ENCODE data around the gene ASPG. TPM values are rescaled to one million over a fixed set of nuclear protein-coding genes. Genes with fewer than 3 reads are reported as not detected.

Gene ASPG
- total RNA-seq, 1 donor from 2014 or later: 44.1 TPM

DNA sequence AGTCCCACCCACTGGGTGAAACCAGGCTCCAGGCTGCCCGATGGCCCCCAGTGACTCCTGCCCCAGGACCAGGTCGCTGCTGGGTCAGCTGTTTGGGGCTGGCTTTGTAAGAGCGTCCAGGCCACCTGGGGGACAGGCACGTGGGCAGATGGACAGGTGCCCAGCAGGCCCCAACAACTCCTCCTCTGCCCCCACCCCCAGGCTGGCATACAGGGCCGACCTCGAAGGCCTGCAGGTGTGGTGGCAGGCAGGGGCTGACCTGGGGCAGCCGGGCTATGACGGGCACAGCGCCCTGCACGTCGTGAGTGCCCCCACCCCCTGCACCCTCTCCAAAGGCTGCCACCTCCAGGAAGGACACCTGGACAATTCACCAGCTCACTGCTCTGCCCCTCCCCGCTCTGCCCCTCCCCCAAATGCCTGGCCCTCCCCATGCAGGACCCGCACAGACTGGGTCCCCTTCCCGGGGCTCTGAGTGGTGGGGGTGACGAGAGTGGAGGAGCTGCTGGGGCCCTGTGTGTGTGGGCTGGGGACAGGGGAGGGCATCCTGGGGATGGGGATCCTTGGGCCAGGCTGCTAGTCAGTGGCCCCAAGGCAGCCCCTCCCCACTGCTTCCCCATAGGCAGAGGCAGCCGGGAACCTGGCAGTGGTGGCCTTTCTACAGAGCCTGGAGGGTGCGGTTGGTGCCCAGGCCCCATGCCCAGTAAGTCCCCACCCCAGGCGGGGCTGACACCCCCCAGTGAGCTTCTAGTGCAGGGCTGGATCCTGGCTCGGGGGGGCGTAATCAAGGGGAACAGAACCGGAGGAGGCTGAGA lies 26.0 kb downstream of the ASPG start:
- intact Hi-C loops (cut with DNase I): no loop called here
- peak; percentile 21 for DNase-seq
- ATAC-seq (ENCODE audit: poor library complexity): no peak

DNA sequence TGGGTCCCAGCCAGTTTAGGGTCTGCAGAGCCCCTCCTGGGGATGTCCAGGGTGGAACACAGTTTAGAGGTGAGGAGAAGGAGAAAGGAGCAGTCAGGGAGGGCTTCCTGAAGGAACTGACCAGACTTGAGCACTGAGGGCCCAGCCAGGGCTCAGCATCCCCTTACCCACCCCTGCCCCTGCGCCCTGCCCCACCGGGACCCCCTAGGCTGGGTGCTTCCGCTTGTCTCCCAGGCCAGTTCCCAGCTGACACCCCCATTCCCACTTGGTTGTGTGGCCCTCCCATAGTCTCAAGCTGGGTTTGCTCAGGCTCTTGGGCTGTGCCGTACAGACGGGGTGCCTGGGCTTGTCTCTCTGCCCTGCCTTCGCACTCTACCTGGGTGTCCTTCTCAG lies 26.6 kb downstream of the ASPG start:
- DNase-seq: peak; percentile 20
- intact Hi-C loops (cut with DNase I): no loop called here
- ATAC-seq (ENCODE audit: poor library complexity): no peak

DNA sequence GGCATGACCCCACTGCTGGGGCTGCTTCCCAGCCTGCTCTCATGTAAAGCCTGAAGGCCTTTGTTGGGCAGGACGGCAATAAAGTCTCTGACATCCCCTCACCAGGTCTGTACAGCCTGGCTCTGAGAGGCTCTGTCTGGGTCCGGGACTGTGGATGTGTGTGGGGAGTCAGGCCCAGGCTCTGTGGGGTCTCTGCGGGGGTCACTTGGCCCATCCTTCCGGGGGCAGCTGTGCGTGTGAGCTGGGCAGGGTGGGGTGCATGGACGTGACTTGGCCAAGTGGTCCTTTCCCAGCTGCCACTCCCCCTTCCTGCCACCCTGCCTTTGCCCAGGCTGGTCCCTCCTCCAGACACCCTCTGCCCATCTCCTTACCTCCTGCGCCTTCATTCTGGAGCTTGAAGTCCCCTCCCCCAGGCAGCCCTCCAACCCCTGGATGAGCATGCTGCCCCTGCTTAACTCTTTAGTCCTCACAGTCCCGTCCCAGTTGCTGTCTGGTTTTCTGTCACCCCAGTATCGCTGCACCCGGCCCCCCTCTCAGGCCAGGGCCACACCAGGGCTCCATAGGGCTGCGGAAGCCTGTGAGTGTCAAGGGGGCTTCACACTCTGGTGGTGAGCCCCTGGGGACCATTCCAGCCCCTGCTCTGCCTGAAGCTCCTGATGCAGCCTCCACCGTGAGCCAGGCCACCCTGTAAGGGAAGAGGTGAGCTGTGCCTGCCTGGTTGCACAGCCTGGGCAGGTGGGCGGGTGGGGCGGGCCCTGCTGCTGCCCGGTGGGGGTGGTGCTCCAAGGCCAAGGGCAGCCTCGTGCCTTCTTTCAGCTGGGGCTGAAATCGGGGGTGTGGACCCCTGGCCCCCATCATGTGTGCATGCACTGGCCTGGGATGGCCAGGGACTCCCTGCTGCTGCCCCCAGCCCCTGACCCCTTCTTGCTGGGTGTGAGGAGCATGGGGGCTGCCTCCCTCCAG lies 27.4 kb downstream of the ASPG start:
- DNase-seq: peak; percentile 24
- intact Hi-C loops (cut with DNase I): no loop called here
- no peak for ATAC-seq (ENCODE audit: poor library complexity)

DNA sequence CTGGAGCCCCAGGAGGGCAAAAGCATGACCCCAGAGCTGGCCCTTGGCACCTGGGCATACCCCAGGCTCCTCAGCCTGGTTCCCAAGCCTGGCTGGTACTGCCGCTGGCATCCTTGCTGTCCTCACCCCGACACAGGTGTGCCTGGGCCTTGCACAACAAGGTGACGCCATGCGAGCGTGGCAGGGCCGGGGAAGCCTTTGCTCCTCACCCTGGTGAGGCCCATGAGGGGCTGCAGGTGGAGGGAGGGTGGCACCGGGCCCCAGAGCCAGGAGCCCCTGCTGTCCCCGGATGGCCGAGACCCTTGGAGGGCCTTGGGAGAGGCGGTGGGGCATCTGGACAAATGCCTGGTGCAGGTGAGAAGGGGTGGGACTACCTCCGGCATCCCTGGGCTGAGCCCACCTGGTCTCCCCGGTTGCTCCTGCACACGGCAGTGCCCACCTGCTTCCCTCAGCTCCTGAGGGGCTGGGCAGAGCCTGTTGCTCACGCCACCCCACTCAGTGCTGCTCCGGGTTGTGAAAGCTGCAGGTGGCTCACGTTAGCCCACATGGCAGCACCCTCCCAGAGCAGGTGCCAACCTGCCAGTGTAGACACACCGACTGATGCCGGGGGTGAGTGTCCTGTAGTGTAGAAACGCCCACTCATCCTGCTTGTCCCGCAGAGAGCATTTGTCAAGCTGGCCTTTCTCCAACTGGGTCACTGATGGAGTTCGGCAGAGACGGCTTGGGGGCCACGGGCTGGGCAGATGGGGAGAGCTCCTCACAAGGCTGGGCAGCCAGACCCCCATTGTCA lies 28.3 kb downstream of the ASPG start:
- intact Hi-C loops (cut with DNase I): no loop called here
- DNase-seq: peak; percentile 20
- no peak for ATAC-seq (ENCODE audit: poor library complexity)

DNA sequence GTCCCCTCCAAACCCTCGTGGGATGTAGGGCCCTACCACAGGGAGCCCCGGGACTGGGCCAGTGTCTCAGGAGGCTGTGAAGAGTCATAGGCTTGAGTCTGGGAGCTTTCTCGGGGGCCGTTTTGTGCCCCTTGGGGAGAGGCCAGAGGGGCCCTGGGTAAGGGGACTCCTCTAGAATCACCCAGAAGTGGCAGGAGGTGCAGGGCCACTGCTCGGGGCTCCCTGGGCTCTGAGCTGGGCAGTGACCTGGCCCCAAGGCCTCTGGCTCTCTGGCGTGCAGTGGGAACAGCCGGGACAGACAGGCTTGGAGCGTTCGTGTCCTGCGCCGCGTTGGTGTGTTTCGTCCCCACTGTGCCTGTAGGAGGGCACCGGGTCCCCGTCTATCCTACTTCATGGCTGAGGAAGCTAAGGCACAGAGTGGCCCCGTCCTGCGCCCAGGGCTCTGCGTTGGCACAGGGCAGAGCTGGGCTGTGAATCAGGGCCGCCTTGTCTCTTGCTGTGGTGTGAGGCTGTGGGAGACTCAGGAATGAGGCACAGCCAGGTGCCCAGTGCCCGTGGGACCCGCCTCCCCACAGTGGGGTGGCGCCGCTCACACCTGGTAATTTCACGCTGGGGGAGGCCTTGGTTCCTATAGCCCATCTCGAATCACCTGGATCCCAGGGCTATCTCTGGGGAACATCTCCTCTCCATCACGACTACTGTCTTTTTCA lies 29.1 kb downstream of the ASPG start:
- DNase-seq (peak; percentile 29), ATAC-seq (ENCODE audit: poor library complexity) (no peak)
- intact Hi-C loops (cut with DNase I): no loop called here

DNA sequence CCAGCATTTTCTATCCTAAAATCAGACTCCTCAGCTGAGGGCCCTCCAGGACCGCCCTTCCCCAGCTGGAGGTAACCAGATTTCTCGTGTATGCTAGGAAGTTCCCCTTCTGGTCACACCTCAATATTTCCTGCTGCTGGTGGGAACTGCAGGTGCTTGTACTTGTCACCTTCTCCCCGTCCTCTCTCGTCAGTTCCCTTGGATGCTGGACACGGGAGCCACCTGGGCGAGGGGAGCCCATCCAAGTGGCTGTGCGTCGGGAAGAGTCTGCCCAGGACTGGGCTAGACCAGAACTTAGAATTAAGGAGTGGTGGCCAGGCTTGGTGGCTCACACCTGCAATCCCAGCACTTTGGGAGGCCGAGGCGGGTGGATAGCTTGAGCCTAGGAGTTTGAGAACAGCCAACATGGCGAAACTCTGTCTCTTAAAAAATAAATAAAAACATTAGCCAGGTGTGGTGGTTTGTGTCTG lies 29.7 kb downstream of the ASPG start:
- peak; percentile 22 for DNase-seq
- no peak for ATAC-seq (ENCODE audit: poor library complexity)
- intact Hi-C loops (cut with DNase I): no loop called here

DNA sequence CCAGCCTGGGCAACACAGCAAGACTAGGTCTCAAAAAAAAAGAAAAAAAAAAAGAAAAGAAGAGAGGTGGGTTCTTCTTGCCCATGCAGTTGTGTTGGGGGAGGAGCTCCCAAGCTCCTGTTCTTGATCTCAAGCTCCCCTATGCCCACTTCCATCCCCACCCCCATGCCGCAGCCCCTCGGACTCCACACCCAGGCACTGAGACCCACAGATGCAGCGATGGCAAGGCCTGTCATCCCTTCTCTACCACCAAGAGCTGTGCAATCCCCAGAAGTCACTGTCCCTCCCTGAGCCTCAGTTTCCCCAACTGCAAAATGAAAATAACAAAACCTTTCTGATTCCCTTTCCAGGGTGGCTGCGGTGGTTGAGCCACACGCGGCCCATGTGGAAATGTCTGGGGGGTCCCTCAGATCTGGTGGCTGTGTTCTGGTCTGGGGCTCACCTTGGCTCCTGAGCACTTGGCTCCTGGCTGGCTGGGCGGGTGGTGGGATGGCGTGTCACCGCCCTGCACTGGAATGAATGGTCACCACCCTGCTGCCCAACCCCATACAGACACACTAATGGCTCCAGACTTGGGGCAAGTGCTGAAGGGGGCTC lies 30.3 kb downstream of the ASPG start:
- intact Hi-C loops (cut with DNase I): no loop called here
- no peak for ATAC-seq (ENCODE audit: poor library complexity)
- no peak for DNase-seq

DNA sequence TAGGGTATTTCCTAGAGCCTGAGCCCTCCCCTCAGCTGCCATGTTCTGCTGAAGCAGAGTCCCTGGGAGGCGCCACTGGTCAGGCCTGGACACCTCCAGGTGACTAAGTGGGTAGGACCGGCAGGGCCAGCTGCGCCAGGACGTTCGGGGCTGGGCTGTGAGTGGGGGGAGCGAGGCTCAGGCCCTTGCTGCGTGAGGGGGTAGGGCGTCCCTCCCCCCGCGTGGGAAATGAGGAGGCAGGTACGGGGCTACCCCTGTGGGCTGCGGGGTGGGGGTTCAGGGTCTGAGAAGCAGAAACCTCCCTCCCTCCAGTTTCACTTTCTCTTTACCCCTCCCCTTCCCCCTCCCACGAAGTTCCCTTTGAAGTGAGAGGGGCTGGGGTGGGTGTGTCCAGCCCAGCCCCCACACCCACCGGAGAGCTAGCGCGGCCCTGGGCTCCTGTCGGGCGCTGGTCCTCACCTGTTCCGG lies 30.8 kb downstream of the ASPG start:
- intact Hi-C loops (cut with DNase I): no loop called here
- DNase-seq: peak; percentile 27

DNA sequence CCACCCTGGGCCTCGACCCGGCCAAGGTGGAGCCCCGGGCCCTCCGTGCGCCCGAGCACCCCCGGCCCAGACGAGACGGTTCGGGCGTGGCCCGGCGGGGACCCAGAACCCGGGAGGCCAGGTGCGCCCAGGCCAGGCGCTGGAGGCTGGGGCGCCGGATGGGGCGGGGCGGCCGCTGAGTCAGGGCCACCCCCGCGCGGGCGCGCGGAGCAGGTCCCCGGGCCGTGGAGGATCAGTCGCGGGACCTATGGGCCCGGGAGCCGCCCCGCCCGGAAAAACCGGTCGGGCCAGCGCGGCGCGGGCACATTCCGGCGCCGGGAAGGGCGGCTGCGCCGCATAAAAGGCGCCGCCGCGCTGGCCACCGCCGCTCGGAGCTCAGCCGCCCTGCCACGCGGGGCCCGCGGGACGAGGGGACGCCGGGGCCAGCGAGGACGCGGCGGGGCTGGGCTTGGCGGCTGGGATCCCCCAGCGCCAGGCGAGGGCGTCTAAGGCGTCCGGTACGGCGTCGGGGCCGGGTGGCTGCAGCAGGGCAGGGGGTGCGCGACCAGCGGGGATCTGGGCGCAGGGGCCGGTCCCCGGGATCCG lies 31.3 kb downstream of the ASPG start:
- intact Hi-C loops (cut with DNase I): no loop called here
- DNase-seq (peak; percentile 37), ATAC-seq (ENCODE audit: poor library complexity) (peak; percentile 48)

More for the DNA sequence above, 30.8 kb downstream of the ASPG start:
- ATAC-seq (ENCODE audit: poor library complexity): no peak

DNA sequence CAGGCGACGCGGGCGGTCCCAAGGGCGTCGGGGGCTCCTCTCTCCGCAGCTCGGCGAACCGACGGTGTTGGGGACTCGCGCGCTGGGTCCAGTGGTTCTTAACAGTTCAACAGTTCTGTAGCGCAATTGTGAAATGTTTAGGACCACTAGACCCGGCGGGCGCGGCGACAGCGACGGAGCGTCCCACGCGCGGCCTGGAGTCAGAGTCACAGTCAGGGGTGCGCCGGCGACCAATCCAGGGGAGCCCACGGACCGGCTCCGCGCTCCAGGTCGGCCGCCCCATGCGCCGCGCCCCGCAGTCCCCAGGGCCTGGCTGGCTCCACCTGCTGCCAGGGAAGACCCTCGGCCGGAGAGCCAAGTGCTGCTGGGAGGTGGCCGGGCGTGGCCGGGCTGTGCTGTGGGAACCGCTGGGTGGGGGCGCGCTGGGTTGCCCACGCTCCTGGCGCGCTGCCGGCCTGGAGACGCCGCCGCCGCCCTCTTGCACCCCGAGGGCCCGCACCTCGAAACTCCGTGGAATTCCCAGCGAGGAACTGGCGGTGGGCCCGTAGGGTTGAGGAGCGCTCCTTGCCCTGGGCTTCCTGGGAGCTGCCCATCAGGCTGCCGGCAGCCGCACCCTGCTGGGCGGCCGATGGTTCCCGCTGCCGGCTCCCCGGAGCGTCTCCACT lies 32.0 kb downstream of the ASPG start:
- DNase-seq (peak; percentile 33), ATAC-seq (ENCODE audit: poor library complexity) (no peak)
- intact Hi-C loops (cut with DNase I): no loop called here

DNA sequence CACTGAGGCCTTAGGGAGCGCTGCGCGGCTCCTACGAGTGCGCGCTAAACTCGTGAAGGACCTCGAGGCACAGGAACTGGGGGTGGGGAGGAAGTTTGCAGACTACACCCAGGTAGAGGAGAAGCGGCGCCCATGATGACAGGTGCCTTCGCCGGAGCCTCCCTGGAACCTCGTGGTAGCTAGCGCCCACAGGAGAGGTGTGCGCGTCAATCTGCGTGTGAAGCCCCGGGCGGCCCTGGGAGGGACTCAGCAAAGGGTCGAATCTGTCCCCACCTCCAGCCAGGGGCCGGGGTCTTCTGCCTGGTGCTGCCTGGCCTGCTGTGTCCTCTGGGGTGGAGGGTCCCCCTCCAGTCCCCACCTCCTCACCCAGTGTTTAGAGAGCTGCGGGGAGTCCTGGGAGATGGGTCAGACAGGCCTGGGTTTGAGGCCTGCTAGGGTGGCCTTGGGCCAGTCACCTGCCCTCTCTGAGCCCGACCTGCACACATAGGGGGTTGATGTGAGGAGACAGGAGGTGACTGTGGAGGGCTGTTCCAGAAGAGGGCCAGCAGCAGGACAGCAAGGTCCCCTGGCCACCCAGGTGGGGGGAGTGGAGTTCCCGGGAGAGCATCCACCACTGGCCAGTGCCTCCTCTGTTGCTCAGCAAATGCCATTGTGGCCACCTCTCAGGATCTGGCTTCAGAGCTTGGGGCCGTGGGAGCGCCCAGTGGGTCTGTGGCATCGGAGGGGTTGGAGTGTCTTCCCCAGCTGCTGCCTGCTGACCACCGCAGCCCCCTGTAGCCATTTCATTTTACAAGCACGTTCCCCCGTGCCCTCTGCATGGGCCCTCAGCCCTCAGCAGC lies 32.7 kb downstream of the ASPG start:
- ATAC-seq (ENCODE audit: poor library complexity) (no peak), DNase-seq (peak; percentile 32)
- intact Hi-C loops (cut with DNase I): no loop called here

DNA sequence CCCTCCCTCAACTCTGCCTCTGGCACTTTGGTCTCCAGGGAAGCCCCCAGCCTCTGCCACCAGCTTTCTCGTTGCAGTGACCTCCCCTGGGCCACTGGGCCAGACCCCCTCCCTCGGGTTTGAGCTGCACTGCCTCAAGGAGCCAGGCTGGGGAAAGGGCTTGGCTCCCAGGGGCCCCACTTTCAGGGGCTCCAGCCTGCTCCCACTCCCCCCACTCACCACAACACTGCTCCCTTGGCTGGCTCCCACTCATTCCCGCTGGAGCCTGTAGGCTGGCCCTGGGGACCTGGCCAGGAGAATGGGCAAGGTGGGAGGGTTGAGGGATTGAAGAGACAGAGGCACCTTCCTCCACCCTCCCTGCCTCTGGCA lies 33.6 kb downstream of the ASPG start:
- ATAC-seq (ENCODE audit: poor library complexity) (no peak), DNase-seq (no peak)
- intact Hi-C loops (cut with DNase I): no loop called here

DNA sequence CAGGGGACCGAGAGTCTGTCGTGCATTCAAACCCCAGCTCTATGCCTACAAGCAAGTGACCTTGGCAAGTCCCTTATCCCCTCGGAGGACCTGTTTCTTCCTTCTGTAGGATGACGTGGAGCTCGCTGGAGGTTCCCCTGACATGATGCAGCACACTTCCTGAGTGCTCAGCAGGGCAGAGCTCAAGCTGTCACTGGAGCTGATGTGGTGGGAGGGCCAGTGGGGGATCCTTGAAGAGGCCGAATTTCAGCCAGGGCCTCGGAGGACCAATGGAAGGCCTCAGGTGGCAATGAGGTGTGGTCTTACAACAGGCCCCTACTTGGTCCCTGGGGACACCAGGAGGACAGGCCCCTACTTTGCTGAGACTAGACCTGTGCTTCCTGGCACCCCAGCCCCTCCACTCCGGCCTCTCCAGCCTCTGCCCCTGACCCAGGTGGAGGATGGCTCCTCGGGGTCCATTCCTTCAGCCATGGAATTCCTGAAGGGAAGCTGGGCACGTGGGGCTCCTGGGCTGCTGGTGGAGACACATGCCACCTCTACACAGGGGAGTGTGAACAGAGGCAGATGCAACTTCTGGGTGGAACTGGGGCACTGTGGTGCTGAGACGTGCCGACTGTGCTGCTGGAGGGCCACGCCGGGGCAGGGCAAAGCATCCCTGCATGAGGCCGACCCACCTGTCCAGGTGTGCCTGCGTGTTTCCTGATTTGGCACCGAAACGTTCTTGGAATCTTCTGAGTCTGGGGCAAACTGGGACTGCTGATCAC lies 34.2 kb downstream of the ASPG start:
- DNase-seq (peak; percentile 20), ATAC-seq (ENCODE audit: poor library complexity) (no peak)

DNA sequence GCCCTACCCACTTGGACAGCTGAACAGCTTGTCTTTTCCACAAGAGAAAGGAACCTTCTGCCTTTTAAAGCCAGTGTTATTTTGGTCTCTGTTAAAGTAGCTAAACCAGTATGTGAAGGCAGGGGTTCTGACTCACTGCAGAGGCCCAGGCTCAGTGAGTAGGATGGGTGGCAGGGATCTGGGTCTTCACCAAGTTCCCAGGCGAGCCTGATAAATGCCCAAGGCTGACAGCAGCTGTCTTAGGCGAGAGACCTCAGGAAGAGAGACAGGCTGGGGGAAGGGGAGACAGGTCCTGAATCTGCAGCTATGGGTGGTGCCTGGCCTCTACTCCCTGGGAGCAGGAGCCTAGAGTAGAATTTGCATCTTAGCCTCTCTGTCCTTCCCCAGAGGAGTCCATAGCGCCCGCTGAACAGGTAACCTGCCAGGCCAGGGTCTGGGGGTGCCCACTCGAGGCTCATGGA lies 34.8 kb downstream of the ASPG start:
- no peak for ATAC-seq (ENCODE audit: poor library complexity)
- DNase-seq: peak; percentile 20
- intact Hi-C loops (cut with DNase I): no loop called here

More for the DNA sequence above, 34.2 kb downstream of the ASPG start:
- intact Hi-C loops (cut with DNase I): no loop called here

DNA sequence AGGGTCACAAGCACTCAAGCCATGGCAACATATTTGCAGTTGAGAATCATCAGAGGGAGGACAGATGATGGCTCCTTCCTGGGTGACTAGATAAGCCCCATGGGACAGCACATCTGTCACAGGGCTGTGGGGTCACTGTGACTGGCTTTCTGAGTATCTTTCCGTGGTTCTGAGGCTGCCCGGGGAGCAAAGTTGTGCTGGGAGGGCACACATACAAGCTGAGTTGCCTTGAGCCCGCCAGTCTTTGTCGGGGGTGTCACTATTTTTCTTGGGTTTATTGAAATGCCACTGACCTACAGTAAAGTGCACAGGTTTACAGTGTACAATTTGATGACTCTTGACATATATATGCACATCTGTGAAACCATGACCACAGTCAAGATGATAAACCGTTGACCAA lies 35.6 kb downstream of the ASPG start:
- intact Hi-C loops (cut with DNase I): no loop called here
- ATAC-seq (ENCODE audit: poor library complexity): no peak
- DNase-seq: no peak

Measured in Right ventricle myocardium superior (tissue), 1 donor.